Activated CD4-positive, alpha-beta T cell treated with anti-CD3 and anti-CD28 coated beads, Interleukin-2, amount 50 U/mL, for 1 hour (primary cell): ENCODE data around the gene SLC50A1.
"Not testable (repeated sequence)": the region's sequence is repeated elsewhere in the genome, so short reads cannot be mapped to it uniquely, and the experiment has no call there.

ENCODE experiments used
- DNase-seq: peaks from one replicate; pipeline ENCODE4 v3.0.0-alpha.2; 2020

The SLC50A1 gene

GRCh38 chr1:155137154-155137949 is 1.7 kb downstream of the SLC50A1 start:
- no peak for DNase-seq

GRCh38 chr1:155139895-155140629 is 4.4 kb downstream of the SLC50A1 start, which contains the start of gene DPM3:
Gene DPM3 (minus strand): TSS chr1:155140531. CDS start chr1:155140240, 291 bp downstream.
- peak; percentile 90 for DNase-seq

- DNase-seq, result no peak
These were observed 4.9 kb downstream of the SLC50A1 start for GRCh38 chr1:155140630-155140953.

- no peak for DNase-seq
These were observed 6.1 kb downstream of the SLC50A1 start for GRCh38 chr1:155141749-155142148.

GRCh38 chr1:155145491-155145890 is 9.8 kb downstream of the SLC50A1 start:
- no peak for DNase-seq

- DNase-seq, result not testable (repeated sequence)
These were observed 20.5 kb downstream of the SLC50A1 start for GRCh38 chr1:155155996-155156643.

GRCh38 chr1:155158991-155159390 is 23.3 kb downstream of the SLC50A1 start:
- no peak for DNase-seq

GRCh38 chr1:155160128-155160527 is 24.5 kb downstream of the SLC50A1 start:
- DNase-seq, result no peak

- DNase-seq, result not testable (repeated sequence)
These were observed 27.0 kb downstream of the SLC50A1 start for GRCh38 chr1:155162631-155163030.

GRCh38 chr1:155163785-155164184 is 28.1 kb downstream of the SLC50A1 start:
- DNase-seq, result not testable (repeated sequence)

GRCh38 chr1:155164625-155165024 is 29.0 kb downstream of the SLC50A1 start:
- DNase-seq, result not testable (repeated sequence)

GRCh38 chr1:155166051-155166470 is 30.4 kb downstream of the SLC50A1 start:
- DNase-seq, result no peak

GRCh38 chr1:155166471-155167165 is 31.0 kb downstream of the SLC50A1 start:
- no peak for DNase-seq

GRCh38 chr1:155167166-155168104 is 31.8 kb downstream of the SLC50A1 start:
- peak; percentile 88 for DNase-seq

- not testable (repeated sequence) for DNase-seq
These were observed 32.4 kb downstream of the SLC50A1 start for GRCh38 chr1:155168105-155168445.

- no peak for DNase-seq
These were observed 33.0 kb downstream of the SLC50A1 start for GRCh38 chr1:155168456-155169210.

GRCh38 chr1:155169541-155169940 is 33.9 kb downstream of the SLC50A1 start:
- no peak for DNase-seq

GRCh38 chr1:155170101-155170785 is 34.6 kb downstream of the SLC50A1 start:
- no peak for DNase-seq

GRCh38 chr1:155170806-155171205 is 35.2 kb downstream of the SLC50A1 start:
- DNase-seq, result no peak
